HG03571 (cell line): ENCODE measurements around the gene PTPRJ.

Source experiments
- ATAC-seq: cut with Tn5 transposase; IDR thresholded peaks from one replicate; pipeline ENCODE4 v1.9.1; 2021; ENCODE audit not compliant: unreplicated experiment

Gene PTPRJ

DNA sequence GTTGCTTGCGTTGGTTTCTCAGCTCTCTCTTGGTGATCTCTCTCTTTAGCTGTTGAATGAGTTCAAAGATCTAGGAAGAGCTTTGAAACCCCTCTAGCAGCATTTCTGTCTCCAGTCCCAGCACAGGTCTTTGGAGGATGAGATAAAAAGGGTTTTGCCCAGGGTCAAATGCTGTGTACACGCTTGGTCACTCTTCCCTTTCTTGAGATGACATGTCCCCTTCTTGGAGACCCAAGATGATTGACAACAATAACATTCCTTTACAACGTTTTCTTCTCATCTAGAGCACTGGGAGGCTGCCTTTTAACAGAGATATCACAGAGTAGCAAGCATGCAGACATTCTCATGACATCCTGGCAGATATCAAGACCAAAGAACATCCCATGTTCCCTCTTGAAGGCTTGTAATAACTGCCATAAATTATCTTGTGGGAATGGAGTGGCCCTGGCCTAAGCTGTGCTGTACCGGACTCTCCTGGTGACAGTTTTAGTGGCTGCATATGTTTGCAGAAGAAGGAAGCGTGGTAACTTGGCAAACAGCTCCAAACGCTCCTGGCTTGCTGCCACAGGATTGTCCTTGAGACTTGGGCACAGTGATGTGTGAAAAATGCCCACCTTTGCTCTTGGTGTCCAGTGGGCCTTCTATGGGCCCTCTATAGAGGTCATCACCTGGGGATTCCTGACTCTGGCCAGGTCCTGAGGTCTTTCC is 107.8 kb downstream of the PTPRJ start:
- ATAC-seq: no peak

GRCh38 chr11:48088682-48089050 is 108.3 kb downstream of the PTPRJ start:
- no peak for ATAC-seq

DNA sequence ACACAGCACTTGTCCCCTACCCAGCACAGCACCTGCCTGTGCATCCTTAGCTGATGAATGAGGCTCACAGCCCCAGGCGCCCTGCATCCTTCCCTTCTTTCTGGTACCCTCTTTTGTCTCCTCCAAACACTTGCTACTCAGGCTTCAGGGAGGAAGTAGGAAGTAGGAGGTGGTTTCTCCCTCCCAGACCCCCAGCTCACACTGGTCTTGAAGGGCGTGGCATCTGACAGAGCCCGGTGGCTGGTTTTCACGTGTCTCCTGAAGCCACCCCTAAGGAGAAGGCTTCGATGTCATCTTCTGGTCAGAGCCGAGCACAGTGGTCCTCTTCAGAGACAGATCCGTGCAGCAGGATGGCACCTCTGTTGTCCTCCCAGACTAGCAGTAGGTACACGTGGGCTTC is 109.8 kb downstream of the PTPRJ start:
- ATAC-seq: no peak

- ATAC-seq: no peak
Measured at GRCh38 chr11:48091426-48092102, 111.2 kb downstream of the PTPRJ start.

DNA sequence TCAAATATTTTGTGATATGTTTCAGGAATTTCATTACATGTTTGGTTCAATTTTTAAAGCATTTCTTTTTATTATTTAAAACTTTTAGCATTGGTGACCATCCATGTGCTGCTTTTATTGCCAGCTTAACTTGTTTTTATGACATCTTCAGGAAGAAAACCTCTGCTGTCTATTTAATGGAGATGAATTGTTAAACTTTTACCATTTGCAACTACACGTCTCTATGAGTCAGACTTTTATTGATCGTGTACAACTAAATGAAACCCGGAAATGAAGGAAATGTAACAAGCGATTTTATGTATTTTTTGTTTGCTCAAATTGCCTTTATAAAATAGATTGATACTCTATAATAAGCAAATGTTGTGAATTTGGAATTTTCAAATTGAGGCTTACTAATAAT is 113.0 kb downstream of the PTPRJ start:
- no peak for ATAC-seq

DNA sequence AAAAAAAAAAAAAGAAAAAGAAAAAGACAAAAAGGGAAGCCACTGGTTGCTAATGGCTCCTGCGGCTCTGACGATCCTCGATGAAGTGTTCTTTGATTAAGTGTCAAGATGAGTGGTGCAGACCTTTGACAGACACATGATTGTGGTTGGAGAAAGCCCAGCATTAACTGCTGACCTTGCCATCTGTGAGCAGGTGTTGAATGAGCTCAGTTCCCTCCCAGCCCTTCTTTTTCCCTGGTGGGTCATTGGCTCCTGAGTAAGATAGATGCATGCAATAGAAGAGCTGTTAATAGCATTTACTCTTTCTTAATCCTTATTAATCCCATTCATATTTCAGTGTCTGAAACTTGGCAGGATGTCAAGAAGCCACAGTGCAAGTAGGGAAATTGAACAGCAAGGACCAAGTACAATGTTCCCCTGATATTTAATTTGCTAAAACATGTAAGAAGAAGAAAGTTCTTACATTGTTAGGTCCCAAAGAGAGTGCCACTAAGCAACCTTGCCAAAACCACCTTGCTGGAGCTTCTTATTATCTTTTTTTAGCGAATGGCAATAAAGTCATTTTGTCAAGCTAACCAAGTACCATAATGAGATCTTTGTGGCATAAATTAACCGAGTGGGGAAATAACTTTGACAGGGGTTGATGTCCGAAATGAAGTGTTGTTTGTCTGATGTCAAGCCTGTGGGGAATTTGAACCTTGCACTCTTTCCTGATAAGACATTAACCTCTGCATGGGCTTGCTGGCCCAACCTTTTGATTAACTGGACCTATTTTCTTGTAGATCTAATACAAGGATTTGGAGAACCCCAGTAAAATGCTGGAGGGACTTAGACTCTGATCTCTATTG is 113.7 kb downstream of the PTPRJ start:
- no peak for ATAC-seq

- no peak for ATAC-seq
Measured at GRCh38 chr11:48094643-48095339, 114.4 kb downstream of the PTPRJ start.

DNA sequence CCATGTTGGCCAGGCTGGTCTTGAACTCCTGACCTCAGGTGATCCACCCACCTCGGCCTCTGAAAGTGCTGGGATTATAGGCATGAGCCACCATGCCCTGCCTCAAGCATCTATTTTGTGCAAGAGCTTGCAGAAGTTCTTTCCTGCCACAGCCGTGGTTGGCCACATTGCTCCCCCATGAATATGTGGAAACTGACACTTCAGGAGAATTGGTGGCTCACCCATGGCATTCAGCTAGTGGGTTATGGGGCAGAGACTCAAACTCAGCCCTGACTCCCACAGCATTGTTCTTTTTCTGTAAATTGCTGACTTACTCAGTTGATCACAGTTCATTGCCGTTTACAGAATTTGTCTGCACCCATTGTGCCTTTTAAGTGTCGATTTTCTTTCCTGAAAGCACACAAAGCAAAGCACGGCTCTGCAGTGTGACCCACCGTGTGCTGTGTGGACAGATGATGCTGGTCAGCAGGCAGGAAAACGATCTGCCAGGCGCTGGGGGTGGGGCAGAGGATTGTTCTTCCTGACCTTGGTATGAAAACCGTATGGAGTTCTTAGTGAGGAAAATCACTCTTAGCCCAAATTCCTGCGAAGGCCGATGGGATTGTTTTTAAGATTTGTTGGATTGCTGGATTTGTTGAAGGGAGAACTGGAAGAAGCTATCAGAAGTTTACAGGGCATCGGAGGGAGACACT is 115.6 kb downstream of the PTPRJ start:
- ATAC-seq: no peak

DNA sequence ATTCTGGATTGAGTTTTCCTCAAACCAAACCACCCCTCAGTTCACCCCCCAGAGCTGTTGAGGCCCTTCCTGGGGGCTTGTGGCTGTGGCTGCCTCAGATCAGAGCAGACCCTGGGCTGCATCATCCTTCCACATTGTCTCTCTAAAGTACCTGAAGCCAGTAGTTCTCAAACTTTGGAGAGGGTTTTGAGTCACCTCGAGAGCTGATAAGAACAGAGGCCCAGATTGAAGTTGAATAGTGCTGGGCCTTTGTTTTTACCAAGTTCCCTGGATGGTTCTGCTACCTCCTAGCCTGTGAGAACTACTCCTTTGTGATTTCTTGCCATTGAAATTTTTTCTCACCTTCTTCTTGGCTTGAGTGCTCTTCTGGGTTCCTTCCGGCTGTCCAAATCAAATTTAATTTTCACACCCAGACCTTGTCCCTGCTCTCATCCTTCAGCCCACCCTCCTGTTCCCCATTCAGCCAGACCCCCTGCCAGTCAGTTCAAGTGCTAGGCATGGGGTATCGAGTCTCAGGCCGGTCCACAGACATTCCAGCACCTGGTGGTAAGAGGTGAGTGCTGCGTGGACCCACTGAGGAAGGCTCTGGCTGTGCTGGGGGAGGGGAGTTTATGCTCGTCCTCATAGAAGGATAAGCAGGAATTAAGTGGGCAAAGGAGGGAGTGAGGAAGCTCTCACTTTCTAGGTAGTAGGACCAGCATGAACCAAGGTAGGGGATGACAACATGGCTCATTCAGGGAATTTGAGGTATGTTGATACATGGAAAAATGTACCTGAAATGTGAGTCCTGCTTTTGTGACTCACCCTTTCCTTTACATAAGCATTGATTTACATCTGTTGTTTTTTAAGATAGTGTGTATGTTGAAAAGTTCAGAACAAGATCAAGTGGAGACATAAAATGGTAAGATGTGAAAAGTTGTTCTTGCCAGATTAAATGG is 116.5 kb downstream of the PTPRJ start:
- ATAC-seq: no peak

DNA sequence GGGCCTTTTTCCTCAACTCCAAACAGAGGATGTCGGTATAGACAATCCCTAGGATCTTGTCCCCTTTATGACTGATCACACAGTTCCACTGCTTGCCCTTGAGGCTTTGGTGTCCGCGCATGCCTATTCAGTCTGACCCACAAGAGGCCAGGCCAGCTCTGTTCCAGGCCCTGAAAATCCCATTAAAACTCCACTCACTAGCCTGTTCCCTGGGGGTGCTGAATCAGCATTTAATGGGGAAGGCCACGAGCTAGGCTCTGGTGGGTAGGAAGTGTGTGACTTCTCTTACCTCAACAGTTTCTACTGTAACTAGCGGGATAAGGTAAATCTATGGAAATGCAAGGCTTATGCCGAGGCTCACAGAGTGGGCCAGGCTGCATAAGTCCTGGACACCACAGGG is 117.7 kb downstream of the PTPRJ start:
- no peak for ATAC-seq

GRCh38 chr11:48099916-48100446 is 119.6 kb downstream of the PTPRJ start:
- ATAC-seq: no peak

- ATAC-seq: no peak
Measured at GRCh38 chr11:48101044-48101733, 120.8 kb downstream of the PTPRJ start.

DNA sequence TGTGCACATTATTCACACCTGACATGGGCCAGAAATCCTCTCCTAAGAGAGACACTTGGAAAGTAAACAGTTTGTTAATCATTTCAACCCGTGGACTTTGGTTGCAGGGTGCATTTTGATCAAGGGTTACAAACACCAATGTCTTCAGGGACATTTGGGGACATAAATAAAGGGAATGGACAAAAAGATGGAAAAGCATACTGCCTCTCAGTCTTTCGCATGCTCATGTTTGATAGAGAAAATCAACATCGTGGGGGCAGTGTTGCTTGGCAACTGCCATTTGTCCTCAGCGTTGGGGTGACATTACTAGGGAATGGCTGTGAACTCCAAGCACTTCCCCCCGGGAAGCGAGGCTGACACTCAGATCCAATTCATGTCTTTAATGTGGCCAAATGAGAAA is 121.6 kb downstream of the PTPRJ start:
- no peak for ATAC-seq

DNA sequence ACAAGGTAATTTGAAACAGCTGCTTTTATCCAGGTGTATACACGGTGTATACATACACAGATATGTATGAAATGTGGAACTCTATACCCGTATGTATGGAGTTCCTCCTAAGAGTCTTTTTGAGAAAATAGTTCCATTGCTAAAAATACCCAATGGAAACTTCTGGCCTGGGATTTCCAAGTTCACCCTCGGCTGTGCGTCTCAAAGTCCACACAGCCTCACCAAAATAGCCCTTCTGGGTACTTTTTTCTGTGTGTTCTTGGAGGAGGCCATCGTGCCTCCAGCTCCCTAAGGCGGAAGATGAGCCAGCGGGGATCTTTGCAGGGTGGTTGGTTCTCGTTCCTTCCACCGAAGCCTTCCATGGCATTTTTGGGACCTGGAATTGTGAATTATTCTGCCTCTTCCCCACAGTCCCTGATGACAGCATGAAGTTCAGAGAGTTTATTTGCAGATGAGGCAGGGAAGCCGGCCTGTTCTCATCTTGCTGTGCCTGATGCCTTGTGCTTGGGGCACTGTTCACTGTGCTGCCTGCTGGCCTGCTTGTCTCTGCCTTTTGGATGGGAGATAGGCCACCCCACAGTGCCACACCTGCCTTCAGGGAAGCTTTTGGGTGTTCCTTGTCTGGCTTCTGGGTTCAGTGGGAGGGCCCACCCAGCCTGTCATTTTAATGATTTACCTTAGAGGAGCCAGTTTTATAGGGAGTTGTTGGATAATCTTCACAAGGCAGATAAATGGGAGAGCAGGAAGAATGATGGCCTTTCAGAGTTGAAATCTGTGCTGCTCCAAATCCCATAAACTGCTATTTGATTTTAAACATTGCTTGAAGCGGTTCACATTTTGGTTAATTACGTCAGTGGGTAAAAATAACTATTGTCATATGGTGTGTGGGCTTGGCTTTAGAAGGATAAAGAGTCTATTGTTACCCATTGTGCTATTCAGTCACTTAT is 123.5 kb downstream of the PTPRJ start:
- ATAC-seq: no peak

DNA sequence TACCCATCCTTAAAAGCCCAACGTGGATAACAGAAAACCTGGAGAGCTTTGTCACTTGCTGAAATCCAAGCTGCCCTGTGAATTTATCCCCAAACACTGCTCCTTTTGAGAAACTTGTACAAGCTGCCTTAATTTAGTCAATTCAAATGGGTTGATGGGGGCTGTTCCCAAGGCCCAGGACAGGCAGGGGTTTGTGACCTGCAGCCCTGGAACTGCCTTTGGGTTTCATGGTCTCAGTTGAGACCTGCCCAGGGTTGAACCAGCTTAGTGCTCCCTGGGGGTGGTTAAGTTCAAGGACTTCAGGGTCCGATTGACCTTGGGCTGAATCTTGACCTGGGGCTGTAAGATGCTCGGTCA is 124.2 kb downstream of the PTPRJ start:
- ATAC-seq: no peak

DNA sequence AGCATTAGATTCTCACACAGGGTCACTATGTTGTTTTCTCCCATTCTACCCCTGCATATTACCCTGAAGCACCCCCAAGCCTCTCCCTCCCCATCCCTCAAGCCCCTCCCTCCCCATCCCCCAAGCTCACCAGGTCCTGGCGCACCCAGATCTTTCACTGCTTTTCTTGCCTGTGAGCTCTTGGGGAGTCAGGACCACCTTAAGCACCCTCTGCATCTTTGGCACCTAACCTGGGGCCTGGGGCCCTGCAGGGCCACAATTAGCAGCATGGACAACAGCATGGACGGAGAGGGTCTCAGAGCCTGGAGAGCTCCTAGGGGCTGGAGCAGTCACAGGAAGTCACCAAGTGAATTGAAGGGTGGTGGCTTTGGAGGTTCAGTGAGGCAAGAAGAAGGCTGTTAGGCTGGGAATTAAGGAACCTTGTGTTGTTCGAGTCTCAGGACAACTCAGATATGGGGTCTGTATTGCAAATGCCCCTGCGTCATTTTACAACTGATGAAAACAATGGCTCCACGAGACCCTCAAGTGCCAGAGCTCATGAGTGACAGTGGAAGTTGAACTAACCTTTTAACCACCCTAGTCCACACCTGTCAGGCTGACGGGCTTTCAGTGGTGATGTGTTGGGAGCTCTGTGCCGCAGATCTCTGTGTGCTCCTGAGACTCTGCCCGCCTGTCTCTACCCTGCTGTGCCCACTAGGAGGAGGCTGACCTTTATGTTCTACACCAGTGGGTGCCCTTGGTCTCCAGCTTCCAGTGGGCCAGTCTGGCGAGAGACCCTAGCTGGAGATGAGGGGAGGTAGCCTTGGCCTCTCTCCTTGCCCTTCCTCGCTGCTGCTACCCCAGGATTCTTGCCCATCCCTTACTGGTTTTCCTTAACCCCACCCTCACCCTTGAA is 125.0 kb downstream of the PTPRJ start:
- no peak for ATAC-seq

- ATAC-seq: no peak
Measured at GRCh38 chr11:48106166-48106565, 125.8 kb downstream of the PTPRJ start.
